ENCODE measurements around the gene COL9A1.

COL9A1 gene

DNA sequence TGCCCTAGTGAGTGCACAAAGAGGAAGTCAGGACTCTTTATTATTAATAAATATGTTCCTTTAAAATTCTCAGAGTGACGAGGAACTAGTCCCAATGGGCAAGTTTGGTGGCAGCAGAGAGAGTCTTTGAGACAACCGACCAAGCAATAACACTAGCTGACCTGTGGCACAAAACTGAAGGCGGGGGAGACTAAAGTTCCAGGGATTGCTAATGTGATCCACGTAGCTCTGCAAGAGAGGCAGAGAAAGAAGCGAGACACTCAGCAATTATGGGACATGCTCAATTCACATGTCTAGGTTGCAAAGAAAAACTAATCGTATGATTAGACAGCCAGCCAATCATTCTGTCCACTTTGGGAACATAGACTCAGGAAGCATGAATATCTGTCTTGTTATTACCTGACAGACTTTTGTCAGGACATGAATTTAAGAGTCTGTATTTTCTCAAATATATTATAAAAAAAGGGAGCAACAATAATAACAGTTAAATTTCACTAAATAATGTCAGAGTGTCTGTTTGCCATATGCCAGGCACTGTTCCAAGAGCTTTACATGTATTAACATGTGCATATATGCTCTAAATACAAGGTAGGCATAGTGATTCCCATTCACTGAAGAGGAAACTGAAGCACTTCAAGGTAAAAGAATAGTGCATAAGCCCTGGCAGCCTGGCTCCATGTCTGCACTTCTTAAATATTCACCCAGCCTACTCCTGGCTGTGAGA is 81.0 kb downstream of the COL9A1 start:
- no peak for DNase-seq

DNA sequence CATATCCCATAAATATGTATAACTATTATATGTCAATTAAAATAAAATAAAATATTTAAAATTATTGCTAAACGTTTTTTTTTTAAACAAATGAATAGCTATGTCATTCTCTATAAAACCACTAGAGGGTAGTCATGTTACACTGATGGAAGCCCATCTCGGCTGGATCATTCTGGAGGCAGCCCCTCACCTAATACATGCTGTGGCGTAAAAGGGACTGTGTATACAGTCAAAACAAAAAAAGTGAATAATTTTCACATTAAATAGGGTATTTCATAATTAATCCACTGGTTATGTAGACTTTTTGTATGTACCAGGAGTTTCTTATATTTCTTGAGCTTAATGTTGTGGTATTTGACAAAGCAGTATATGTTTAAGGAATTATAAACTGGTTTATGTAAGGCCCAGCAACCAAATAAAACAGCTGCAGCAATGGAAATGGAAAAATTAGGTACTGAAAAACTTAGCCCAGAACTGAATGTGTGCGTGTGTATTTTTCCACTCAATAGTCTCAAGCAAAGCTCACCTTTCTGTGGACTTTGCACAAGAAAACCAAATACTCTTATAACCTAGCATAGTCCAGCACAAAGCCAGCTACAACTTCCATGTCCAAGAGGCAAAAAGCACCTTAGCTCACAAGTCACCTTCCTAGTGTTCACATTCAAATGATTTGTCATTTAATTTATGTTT is 81.7 kb downstream of the COL9A1 start:
- peak; percentile 46 for DNase-seq

DNA sequence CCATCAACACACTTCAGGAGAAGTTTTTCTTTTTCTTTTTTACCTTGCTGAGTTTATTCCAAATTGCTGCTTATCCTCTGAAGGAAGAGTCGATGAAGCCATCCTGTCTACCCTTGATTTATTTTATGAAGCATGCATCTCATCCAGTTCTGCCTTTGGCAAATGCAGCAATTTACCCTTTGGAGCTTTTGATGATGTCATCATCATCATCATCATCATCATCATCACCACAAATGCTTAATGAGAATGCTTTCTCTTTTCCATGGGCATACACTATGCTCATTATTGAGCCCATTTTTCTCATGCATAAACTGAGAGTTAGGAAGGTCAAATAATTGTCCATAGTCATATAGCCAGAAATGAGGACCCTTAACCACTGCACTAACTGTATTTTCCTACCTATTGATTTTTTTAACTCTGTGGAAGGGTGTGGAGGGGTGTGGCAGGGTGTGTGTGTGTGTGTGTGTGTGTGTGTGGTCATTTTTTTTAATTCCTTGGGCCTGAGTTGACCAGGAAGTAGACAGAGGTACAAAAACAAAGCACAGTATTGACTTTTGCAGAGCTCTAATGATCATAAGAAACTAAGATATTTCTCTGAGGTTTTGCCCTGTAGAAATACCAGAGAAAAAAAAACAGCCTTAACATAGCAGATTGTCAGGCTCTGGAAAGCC is 82.8 kb downstream of the COL9A1 start:
- no peak for DNase-seq

DNA sequence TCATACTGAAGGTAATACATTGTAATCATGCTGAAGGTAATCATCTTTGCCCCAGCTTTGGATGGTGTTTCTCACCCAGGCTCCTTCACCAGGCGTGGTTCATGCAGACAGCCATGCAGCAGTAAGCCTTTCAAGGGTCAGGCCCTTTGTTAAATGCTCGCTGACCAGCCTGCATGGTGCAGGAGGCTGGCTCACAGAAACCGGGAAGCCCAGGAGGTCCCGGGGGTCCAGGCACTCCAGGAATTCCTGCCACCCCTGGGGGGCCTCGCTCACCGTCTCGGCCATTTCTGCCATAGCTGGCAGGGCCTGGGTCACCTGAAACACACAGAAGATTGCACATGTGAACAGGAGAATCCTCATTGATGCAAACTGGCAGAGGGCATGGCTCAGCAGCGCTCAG is 86.1 kb downstream of the COL9A1 start:
- no peak for DNase-seq

DNA sequence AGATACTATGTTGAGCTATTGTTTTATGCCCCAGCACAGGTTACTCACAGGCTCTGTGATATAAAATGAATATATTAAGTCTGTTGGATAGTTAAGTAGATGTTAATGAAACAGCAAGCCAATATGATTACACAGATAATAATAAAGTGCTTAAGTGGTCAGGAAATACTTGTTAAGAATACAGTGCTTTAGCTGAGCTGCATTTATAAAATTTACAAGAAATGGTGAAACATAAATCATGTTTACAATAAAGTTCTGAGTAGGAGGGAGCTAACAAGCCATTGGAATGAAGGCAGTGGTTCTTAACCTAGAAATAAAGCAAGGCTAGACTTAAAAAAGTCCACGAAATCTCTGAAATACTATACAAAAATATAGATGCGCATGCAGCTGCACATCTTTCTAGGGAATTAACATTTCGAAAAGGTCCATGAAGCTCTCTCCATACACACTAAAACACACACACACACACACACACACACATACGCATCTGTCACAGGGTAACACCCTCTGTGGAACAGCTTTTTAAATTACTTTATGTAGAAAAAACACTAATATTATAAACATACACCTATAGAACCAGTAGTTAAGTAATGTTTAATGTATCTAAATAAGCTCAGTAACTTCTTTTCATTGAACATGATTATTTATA is 87.3 kb downstream of the COL9A1 start:
- DNase-seq = no peak

DNA sequence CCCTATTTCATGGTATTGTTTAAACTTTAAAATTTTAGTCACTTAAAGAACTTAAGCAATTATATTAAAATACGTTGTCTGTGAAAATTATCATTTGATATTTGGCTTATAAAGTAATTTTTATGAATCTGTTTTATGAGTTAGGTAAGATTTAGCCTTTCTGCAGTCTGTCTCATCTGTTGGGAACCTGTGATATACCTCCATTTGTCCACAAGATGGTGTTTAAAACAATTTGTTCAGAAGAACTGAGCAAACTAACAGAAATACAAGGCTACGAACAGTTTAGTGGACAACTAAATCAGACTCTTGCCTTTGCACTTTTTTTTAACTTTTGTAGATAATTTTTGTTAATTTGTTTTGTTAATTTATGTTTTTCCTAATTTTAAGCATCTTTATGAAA is 92.4 kb downstream of the COL9A1 start:
- DNase-seq = no peak

DNA sequence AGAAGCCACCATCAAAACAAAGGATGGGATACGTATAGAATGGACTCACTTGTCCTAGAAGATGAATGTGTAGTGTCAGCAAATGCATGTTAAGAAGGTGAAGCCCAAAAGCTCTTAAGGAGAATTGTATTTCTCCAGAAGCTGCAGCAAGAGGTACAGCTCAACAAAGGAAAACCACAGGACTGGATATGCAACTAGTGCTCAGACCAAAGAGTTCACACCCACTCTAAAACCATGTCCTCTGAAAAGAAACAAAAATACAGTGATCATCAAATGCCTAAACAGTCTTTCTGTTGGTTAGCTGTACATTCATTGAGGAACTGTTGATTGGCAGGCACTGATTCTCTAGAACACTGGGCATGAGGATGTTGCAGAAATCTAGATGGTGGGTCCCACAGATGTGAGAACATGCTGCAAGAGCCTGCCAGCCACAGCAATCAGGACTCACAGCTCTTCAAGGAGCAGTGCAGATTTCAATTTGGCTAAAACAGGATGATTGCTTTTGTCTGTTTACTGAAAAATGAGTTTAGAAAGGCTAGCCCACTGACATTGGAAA is 94.6 kb downstream of the COL9A1 start:
- DNase-seq = no peak

DNA sequence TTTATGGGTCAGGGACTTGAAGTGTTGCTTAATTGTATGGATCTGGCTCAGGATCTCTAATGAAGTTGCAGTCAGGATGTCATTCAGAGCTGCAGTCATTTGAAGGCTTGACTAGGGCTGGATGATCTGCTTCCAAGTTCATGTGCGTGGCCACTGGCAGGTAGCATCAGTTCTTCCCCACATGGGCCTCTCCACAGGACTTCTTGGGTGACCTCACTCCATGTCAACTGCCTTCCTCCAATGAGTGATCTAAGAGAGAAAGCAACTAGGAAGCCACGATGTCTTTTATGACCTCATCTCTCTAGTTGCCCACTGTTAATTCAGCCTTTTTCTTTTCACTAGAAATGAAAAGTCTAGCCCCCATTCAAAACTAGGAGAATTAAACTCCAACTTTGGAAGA is 104.1 kb downstream of the COL9A1 start:
- no peak for DNase-seq

DNA sequence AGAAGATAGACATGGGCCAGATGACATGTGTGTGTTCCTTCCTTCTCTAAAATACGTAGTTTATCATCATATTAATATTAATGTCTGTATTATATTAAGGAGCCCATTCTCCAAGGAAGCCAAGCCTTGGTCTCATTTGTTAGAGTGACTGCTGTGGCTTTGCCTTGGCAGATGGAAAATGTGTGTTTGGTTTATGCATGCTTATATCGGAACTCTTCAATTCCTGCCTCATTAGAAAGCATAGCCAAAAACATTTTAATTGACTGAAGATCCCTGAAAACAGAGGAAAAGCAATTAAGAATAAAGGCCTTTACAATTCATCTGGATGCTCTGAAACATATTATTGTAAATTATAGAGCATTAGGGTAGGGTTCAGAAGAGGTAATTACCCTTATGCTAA is 106.4 kb downstream of the COL9A1 start:
- no peak for DNase-seq

DNA sequence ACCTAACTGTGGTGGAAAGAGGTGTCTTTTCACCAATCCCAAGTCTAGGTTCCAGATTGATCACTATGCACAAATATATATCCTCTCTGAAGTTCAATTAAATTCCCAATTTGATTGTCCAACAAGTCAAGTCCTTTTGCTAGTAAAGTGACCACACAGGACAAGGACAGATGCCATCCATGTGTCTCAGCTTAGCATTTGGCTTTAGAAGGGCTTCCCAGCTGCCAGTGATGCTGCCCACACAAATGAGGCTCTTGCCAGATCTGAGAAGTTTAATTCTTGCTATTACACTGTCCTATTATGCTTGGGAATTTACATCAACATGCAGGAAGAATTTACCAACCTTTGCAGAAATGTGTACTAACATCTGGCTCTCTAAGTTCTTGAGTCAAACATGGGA is 108.5 kb downstream of the COL9A1 start:
- no peak for DNase-seq

DNA sequence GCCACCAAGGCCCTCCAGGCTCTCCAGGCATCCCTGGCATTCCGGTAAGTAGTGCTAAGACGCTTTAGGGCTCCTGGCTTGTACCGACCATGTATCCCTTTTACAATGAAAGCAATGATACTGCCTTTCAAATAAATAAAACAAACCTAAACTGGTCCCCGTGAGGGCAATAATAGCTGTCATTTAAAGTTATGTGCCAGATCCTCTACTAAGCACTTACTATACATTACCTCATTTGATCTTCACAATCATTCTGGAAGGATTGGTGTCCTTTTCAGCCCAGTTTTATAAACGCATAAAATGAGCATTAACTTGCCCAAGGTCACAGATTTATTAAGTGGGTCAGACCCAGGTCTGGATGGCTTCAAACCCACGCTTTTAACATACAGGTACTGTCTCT is 114.7 kb downstream of the COL9A1 start:
- no peak for DNase-seq

DNA sequence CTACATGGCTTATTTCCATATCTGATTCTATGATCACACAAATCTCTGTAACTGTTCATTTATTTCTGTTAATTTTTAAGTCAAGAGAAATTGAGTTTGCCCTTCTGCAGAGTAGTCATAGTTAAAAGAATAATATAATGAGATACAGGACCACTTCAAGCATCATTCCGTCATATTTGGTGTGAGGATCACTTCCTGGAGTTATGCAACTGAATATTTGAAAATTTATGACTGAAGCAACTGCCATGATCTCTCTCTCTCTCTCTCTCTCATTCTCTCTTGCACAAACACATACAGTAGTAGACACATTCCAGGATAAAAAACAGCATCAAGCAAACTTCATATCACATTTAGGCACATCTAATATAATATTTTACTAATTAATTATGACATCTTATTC is 116.4 kb downstream of the COL9A1 start:
- DNase-seq = no peak

DNA sequence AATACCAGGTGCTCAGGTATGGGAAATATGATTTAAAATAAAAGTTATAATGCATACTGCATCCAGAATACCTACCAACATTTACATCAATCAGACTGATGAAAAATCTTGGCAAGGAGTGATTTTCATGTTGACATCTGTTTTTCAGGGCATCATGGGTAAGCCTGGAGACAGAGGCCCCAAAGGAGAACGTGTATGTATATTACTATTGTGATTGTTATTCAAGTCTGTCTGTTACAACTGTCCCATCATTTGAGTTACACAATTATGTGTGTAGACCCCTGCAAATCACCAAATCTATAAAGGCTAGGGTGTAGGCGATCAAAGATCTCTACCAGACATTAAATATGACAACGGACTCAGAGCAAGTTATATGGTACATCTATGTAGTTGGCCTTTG is 118.2 kb downstream of the COL9A1 start:
- DNase-seq = no peak

DNA sequence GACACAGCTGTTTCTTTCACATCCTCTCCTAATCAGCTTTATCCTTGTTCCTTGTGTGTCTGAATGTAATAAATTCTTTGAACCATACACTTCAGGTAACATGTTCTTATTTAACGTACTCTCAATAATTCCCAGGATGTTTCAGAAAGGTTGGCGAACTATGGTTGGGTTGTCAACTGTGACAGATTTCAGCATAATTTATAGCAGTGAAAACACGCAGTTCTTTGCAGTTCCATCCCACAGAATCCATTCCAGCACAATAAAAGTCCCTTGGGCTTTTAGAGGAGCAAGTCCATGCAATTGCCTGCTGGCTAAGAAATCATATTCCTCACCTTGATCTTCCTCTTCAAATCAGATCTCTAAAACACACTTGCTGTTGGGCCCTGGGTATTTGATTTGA is 119.3 kb downstream of the COL9A1 start:
- DNase-seq = no peak

DNA sequence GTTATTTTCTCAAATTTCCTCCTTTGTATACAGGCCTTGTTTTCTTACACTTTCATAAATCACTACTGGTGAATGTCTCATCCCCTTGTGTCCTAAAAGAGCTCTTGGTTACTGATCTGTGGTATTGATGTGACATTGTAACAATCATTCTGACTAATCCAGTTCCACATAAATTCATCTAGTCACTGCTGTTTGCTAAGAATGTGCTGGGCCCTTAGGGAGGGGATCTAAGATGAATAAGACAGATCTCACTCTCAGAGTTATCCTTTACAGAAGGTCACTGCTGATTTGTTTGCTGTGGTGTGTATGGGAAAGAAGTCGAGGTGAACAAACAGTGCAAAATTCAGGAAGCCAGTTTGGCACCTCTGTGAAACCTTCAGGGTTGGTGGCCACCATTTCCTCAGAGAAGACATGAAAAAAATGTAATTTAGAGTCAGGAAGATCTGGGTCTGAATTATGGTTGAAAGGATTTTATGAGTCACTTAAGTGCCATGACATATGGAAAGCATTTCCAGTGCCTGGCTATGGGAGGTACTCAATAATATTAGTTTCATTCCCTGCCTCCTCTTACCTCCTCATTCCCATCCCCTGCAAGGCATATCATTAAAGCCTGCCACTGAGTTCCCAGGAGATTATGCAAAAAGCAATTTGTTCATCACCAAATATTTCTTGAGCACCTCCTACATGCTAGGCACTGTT is 121.8 kb downstream of the COL9A1 start:
- no peak for DNase-seq

DNA sequence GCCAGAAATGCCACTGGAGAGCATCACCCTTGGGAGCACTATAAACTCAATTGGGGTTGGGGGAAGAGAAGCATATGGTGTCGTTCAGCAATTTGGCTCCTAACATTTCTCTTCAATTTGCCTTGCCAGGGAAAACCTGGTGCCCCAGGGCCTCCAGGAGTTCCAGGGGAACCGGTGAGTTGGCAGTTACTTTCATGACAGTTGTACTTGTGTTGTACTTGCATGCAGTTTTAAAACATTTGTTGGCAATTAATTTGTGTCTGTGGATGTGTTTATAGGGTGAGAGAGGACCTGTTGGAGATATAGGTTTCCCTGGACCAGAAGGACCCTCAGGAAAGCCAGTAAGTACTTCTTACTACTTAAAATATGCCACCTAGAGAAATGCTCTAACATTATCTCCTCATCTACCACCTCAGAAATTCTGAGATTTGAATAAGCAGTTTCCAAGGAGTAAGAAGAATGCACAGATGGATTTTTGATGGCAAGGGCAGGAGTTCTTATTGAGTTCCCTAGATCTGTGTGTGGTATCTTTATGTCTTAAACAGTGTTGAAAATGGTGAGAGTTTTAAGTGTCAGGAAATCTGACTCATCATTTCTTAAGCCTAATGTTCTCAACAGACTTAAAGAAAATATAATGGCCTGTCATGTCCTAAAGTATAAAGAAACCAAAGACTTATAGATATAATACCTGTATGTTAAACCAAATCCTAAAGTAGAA is 122.5 kb downstream of the COL9A1 start:
- no peak for DNase-seq

DNA sequence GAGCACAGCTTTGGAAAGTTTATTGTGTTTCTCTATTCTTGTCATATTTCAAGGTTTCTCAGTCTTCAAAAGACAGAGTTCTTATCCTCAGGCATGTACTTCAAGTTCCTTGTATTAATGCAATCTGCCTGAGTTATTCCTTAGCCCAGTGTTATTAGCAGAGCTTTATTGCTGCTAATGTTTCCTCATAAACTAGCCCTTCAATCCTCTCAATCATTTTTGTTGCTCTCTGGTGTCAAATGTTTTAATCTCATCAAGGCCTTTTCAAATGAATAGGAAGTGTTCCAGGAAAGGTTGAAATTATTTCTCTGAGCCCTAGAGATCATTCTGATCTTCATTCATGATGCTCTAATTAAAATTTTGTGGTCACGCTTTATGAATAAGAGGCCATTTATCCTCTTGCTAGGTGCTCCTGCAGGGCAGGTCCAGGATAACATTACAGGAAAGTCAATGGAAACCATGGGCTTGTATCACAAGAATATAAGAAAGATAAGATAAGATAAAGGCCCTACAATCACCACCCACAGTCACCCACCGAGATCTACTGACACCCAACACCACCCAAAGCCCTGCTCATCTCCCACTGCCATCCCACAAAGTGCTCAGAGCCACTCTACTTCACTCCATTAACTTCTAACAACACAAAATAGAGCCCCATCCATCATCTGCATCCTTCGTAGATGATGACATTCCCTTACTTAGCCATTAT is 125.9 kb downstream of the COL9A1 start:
- no peak for DNase-seq

DNA sequence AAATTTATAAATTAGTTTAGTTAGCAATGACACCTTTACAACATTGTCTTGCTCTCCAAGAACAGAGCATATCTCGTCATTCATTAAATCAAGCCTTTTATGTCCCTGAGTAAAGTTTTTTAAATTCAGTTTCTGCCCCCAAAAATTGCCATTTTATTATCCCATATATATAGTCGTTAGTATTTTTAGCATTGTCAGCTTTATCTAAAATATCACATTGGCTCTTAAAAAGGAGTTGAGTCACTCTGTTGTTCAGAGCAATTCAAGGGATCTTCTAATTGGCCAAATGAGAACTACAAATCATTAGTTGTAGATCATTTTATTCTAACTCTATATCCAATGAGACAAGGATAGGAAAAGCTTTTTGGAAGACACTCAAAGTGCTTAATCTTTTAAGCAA is 127.1 kb downstream of the COL9A1 start:
- DNase-seq = no peak

DNA sequence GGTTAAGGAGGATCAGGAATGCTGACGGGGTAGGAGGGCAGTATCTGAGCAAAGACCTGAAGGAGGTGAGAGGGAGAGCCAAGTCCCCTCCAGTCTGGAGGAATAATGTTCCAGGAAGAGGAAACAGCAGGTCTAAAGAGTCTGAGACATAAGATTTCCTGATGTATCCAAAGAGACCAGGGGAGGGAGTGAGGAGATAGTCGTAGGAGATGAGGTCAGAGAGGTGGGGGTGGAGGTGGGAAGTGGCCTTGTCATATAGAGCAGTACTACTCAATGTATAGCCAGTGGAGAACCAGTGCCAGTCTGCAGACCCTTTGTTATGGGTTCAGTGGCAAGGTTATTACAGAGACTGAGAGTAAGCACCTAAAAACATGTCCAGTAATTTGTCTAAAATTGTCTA is 130.6 kb downstream of the COL9A1 start:
- no peak for DNase-seq

DNA sequence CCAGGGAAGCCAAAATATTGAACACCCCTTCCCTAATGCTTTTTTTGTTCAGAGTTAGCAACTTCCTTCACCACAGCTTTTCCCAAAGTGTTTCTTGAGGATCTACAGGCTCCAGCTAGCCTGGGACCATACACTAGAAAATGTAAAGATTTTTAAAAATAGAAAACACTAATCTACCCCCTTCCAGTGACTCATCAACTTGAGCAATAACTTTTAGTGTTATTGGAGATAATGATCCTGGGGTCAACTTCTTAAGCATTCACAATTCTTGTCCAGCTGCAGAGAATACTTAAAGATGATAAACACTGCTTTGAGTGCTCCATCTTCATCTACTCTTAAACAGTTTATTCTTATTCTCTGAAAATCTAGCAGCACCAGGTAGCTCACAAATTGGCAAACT is 131.6 kb downstream of the COL9A1 start:
- no peak for DNase-seq

DNA sequence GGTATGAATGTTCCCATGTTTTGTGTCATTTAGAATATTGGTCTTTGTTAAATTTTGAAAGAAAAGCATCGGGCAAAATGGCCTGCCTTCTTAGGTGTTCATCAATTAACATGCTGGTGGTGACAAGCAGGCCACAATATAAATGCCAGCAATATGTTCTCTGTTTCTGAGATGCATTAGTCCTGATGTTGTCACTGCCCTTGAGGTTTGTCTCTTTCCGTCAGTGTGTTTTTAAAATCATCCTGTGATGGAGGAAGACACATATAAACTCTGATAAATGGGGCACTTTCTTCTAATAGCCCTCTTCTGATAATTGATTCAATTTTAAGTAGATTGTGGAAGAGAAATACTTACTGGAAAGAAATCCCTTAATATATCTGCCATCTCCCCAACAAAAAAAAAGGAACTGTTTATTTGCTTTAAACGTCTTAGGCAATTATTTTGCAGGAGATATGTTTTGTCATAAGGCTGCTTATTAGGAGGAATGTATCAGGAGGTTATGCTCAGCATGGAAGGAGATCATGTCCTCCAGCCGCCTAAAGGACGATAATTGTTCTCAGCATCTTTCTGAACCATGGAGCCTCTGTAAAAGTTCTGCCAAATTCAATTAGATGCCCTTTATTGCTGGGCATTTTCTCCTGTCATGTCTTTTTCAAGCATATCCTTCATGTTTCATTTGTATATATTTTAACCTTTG is 134.1 kb downstream of the COL9A1 start:
- DNase-seq = no peak

Measured in NCI-H774 (cell line).